HL-60 (cell line): Measurements from ENCODE around the gene OCEL1.

ENCODE experiments used
- DNase-seq, 2 experiments: peaks; one replicate each; pipeline ENCODE4 v3.0.0-alpha.2; 2010 to 2020; ENCODE audit warnings: low read depth in 1 of 2, low spot score in 1 of 2
- H3K27ac ChIP-seq: fragments of 250-450 bp; sonication (Bioruptor Pico); replicated peaks from 2 replicates; pipeline ENCODE4 v1.5.1; 2020; ENCODE audit warnings: mild to moderate bottlenecking, moderate library complexity
- H3K27me3 ChIP-seq: fragments of 250-450 bp; sonication (Bioruptor Pico); 2 replicates; pipeline ENCODE4 v1.5.1; 2021; ENCODE audit warnings: mild to moderate bottlenecking, moderate library complexity; ENCODE audit not compliant: insufficient read depth, poor library complexity, severe bottlenecking
- H3K4me3 ChIP-seq: replicated peaks from 2 replicates; pipeline ENCODE4 v1.5.1; 2011; ENCODE audit warnings: mild to moderate bottlenecking, control low read depth, low read length; ENCODE audit not compliant: insufficient read depth
- CTCF ChIP-seq: IDR thresholded peaks from one replicate; pipeline ENCODE4 v1.5.1; 2011; ENCODE audit warnings: low read length, control low read depth, inconsistent platforms; ENCODE audit not compliant: insufficient read depth
- GABPA ChIP-seq: IDR thresholded peaks from 2 replicates; pipeline ENCODE4 v1.6.1; 2012; ENCODE audit warnings: low read depth
- POLR2AphosphoS5 ChIP-seq: IDR thresholded peaks from 2 replicates; pipeline ENCODE4 v1.6.1; 2012; ENCODE audit warnings: low read depth
- REST ChIP-seq: IDR thresholded peaks from 2 replicates; pipeline ENCODE4 v1.6.1; 2012; ENCODE audit warnings: low read depth; ENCODE audit not compliant: insufficient replicate concordance
- SPI1 ChIP-seq: IDR thresholded peaks from 2 replicates; pipeline ENCODE4 v1.6.1; 2012; ENCODE audit warnings: low read depth, mild to moderate bottlenecking, borderline replicate concordance
- long read RNA-seq: library from polyadenylated mRNA; unstranded; transcript quantifications from one replicate; pipeline ENCODE4 v2.0.0, GENCODE V29; 2020

OCEL1 gene
- long read RNA-seq, transcript OCEL1-204 (2 exons, 730 nt): major isoform, 6 of 17 reads
- long read RNA-seq, partial matches to known transcripts: 3 of 17 reads
- long read RNA-seq, other reads (novel, unspliced or antisense): 1 of 17 reads

GRCh38 chr19:17226002-17226933, at the start of gene OCEL1:
Gene OCEL1 (plus strand): TSS chr19:17226226. CDS start chr19:17226248, 22 bp downstream.
- no peaks in the 10 kb centered on the region for H3K27me3 ChIP-seq
- no peak for TF ChIP-seq SPI1
- TF ChIP-seq POLR2AphosphoS5: peak; percentile 66; the same call in 1 of the 2 replicates
- TF ChIP-seq REST: no peak
- 0 out of 2 replicates have a peak, but pooled peaks have one; percentile 14 for TF ChIP-seq GABPA
- TF ChIP-seq CTCF: no peak
- peak; percentile 96 to 99 for DNase-seq
- peak within 1 kb of the TSS; percentile 72 for H3K27ac ChIP-seq
- H3K4me3 ChIP-seq: peak within 1 kb of the TSS; percentile 71

GRCh38 chr19:17178291-17178690, 47.7 kb upstream of the OCEL1 start:
- no peak for DNase-seq
- no peak for TF ChIP-seq POLR2AphosphoS5
- TF ChIP-seq REST: no peak
- TF ChIP-seq GABPA: no peak
- Histone ChIP-seq H3K27me3 (no peaks in the 10 kb centered on the region), H3K4me3 (no peak overlapping the region), H3K27ac (no peak overlapping the region)

GRCh38 chr19:17180997-17181702, 44.9 kb upstream of the OCEL1 start:
- Histone ChIP-seq H3K27ac (no peak overlapping the region), H3K27me3 (no peaks in the 10 kb centered on the region), H3K4me3 (no peak overlapping the region)
- DNase-seq: no peak
- TF ChIP-seq REST (no peak), GABPA (no peak), CTCF (no peak), POLR2AphosphoS5 (no peak), SPI1 (no peak)
